ENCODE results near the gene EXOC3L4.

DNA sequence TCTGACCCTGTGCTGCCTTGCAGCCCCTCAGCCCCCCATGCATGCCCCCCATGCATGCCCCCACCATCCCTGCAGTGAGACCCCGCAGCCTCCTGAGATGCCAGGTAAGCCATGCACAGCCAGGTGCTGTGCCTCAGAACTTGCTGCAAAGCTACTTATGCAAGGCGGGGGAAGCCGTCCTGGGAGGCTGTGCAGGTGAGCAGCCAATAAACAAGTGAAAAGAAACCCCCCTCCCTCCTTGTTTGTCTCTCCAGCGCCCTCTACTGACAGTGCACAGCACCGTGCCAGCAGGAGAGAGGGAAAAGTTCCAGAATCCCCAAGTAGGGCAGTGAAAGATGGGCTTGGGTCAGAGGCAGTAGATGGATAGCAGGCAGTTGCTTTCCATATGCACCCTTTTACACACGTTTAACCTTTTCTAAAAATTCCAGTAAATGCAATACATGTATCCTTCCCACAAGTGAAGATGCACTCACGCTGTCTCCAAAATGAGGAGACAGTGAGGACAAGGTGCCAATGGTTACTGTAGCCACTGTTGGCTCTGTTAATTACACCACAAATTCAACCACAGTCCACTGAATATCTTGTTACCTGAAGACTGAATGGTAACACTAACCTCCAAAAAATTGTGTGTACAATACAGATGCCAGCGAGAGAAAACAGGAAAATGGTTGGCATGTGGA, 46.7 kb downstream of the EXOC3L4 start:
- TF ChIP-seq, protein P1, sequence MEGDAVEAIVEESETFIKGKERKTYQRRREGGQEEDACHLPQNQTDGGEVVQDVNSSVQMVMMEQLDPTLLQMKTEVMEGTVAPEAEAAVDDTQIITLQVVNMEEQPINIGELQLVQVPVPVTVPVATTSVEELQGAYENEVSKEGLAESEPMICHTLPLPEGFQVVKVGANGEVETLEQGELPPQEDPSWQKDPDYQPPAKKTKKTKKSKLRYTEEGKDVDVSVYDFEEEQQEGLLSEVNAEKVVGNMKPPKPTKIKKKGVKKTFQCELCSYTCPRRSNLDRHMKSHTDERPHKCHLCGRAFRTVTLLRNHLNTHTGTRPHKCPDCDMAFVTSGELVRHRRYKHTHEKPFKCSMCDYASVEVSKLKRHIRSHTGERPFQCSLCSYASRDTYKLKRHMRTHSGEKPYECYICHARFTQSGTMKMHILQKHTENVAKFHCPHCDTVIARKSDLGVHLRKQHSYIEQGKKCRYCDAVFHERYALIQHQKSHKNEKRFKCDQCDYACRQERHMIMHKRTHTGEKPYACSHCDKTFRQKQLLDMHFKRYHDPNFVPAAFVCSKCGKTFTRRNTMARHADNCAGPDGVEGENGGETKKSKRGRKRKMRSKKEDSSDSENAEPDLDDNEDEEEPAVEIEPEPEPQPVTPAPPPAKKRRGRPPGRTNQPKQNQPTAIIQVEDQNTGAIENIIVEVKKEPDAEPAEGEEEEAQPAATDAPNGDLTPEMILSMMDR (IDR thresholded peaks at IDR 0.05), result peak; percentile 32
- TF ChIP-seq EZH2 (IDR thresholded peaks at IDR 0.05; ENCODE audit: borderline replicate concordance, insufficient read depth, low read depth, low read length, poor library complexity, severe bottlenecking), result no peak

Data from B cell (primary cell).